HEK293T (cell line): ENCODE results near the gene MDM2.

Source experiments
- CTCF ChIA-PET: fragments of 350-600 bp; formaldehyde crosslinking; extraction: SDS; loops from one replicate; lab custom pipeline; 2021; ENCODE audit warnings: antibody characterized with exemption, inconsistent platforms; lab: Yijun Ruan, JAX
- POLR2A ChIA-PET: fragments of 350-600 bp; formaldehyde crosslinking; extraction: SDS; loops from one replicate; lab custom pipeline; 2020; ENCODE audit warnings: antibody characterized with exemption, inconsistent platforms; lab: Yijun Ruan, JAX
- DNase-seq: peaks from one replicate; pipeline ENCODE4 v3.0.0; 2012; ENCODE audit warnings: mixed read lengths; ENCODE audit errors: extremely low spot score
- ARNT ChIP-seq: fragments of 450-650 bp; IDR thresholded peaks from 2 replicates; pipeline ENCODE4 v1.6.1; 2017; ENCODE audit warnings: mild to moderate bottlenecking
- BHLHE40 ChIP-seq: fragments of 450-650 bp; IDR thresholded peaks from 2 replicates; pipeline ENCODE4 v1.6.1; 2016; ENCODE audit warnings: mild to moderate bottlenecking, moderate library complexity, borderline replicate concordance
- CTBP1 ChIP-seq: fragments of 450-650 bp; IDR thresholded peaks from 2 replicates; pipeline ENCODE4 v1.6.1; 2016; ENCODE audit warnings: borderline replicate concordance
- ELF4 ChIP-seq: fragments of 450-650 bp; IDR thresholded peaks from 2 replicates; pipeline ENCODE4 v1.6.1; 2017; ENCODE audit warnings: antibody characterized with exemption
- FOXA1 ChIP-seq: fragments of 450-650 bp; IDR thresholded peaks from 2 replicates; pipeline ENCODE4 v1.6.1; 2016; ENCODE audit warnings: mild to moderate bottlenecking
- FOXK2 ChIP-seq: fragments of 450-650 bp; IDR thresholded peaks from 2 replicates; pipeline ENCODE4 v1.6.1; 2016; ENCODE audit warnings: mild to moderate bottlenecking
- FOXM1 ChIP-seq: fragments of 450-650 bp; IDR thresholded peaks from 2 replicates; pipeline ENCODE4 v1.6.1; 2017; ENCODE audit warnings: mild to moderate bottlenecking, borderline replicate concordance
- HDGF ChIP-seq: fragments of 450-650 bp; IDR thresholded peaks from 2 replicates; pipeline ENCODE4 v1.6.1; 2017; ENCODE audit warnings: antibody characterized with exemption, borderline replicate concordance
- L3MBTL2 ChIP-seq: fragments of 450-650 bp; conservative IDR thresholded peaks from 2 replicates; pipeline ENCODE4 v1.6.1; 2016; ENCODE audit warnings: mild to moderate bottlenecking
- LEF1 ChIP-seq: fragments of 450-650 bp; IDR thresholded peaks from 2 replicates; pipeline ENCODE4 v1.6.1; 2017; ENCODE audit warnings: mild to moderate bottlenecking, borderline replicate concordance
- NFRKB ChIP-seq: fragments of 450-650 bp; IDR thresholded peaks from 2 replicates; pipeline ENCODE4 v1.6.1; 2016; ENCODE audit warnings: mild to moderate bottlenecking, moderate library complexity
- PKNOX1 ChIP-seq: fragments of 450-650 bp; IDR thresholded peaks from 2 replicates; pipeline ENCODE4 v1.6.1; 2016
- SP1 ChIP-seq: fragments of 450-650 bp; IDR thresholded peaks from 2 replicates; pipeline ENCODE4 v1.6.1; 2017
- SUZ12 ChIP-seq: fragments of 450-650 bp; IDR thresholded peaks from 2 replicates; pipeline ENCODE4 v1.6.1; 2016; ENCODE audit warnings: mild to moderate bottlenecking
- TARDBP ChIP-seq: fragments of 450-650 bp; IDR thresholded peaks from 2 replicates; pipeline ENCODE4 v1.6.1; 2016
- ZNF384 ChIP-seq: fragments of 450-650 bp; IDR thresholded peaks from 2 replicates; pipeline ENCODE4 v1.6.1; 2016

Gene MDM2

GRCh38 chr12:68870011-68870410 is 62.0 kb downstream of the MDM2 start:
- POLR2A ChIA-PET = no interaction called here
- CTCF ChIA-PET = no interaction called here
- DNase-seq = no peak
- TF ChIP-seq FOXM1 (no peak), SP1 (no peak), NFRKB (no peak), FOXA1 (no peak), BHLHE40 (no peak), FOXK2 (no peak), CTBP1 (no peak), HDGF (no peak), ARNT (no peak), ZNF384 (no peak), SUZ12 (no peak), LEF1 (no peak), PKNOX1 (no peak), L3MBTL2 (no peak), ELF4 (no peak), TARDBP (no peak)

GRCh38 chr12:68870443-68870842 is 62.5 kb downstream of the MDM2 start:
- DNase-seq = no peak
- TF ChIP-seq ZNF384 = no peak
- TF ChIP-seq SP1 = no peak
- POLR2A ChIA-PET = no interaction called here
- CTCF ChIA-PET = no interaction called here

GRCh38 chr12:68871396-68871795 is 63.4 kb downstream of the MDM2 start:
- ChIA-PET CTCF (no interaction called here), POLR2A (no interaction called here)
- DNase-seq = no peak
- TF ChIP-seq PKNOX1 (no peak), ARNT (no peak), FOXM1 (no peak), SUZ12 (no peak), ELF4 (no peak), L3MBTL2 (no peak), BHLHE40 (no peak), SP1 (no peak), LEF1 (no peak), HDGF (no peak), CTBP1 (no peak), TARDBP (no peak), FOXK2 (no peak), ZNF384 (no peak)

- ChIA-PET CTCF (no interaction called here), POLR2A (no interaction called here)
- no peak for TF ChIP-seq BHLHE40
- TF ChIP-seq ELF4 = no peak
- TF ChIP-seq ARNT = no peak
- TF ChIP-seq NFRKB = no peak
- TF ChIP-seq LEF1 = no peak
- peak; percentile 14 for DNase-seq
Observed at GRCh38 chr12:68871921-68872320, 63.9 kb downstream of the MDM2 start.

GRCh38 chr12:68873316-68873715 is 65.3 kb downstream of the MDM2 start:
- ChIA-PET POLR2A (no interaction called here), CTCF (no interaction called here)

GRCh38 chr12:68876461-68876860 is 68.5 kb downstream of the MDM2 start:
- DNase-seq = no peak
- TF ChIP-seq L3MBTL2 (no peak), FOXK2 (no peak), FOXM1 (no peak), NFRKB (no peak), SP1 (no peak), FOXA1 (no peak), PKNOX1 (no peak), TARDBP (no peak), BHLHE40 (no peak), SUZ12 (no peak), CTBP1 (no peak)
- ChIA-PET CTCF (no interaction called here), POLR2A (no interaction called here)

More at GRCh38 chr12:68873316-68873715, 65.3 kb downstream of the MDM2 start:
- TF ChIP-seq NFRKB (no peak), TARDBP (no peak), LEF1 (no peak), BHLHE40 (no peak), HDGF (no peak), SUZ12 (no peak), ARNT (no peak), PKNOX1 (no peak), FOXK2 (no peak), FOXA1 (no peak), L3MBTL2 (no peak), ZNF384 (no peak)
- no peak for DNase-seq
